H9 (cell line): ENCODE measurements around the gene MRPL28. TPM values are rescaled to one million over a fixed set of nuclear protein-coding genes. Genes with fewer than 3 reads are reported as not detected.

ENCODE experiments used
- DNase-seq: peaks from one replicate; pipeline ENCODE4 v3.0.0-alpha.2; 2017
- H2AFZ ChIP-seq: one replicate; pipeline ENCODE4 v1.6.1; 2013; ENCODE audit warnings: mild to moderate bottlenecking, low read length, control low read depth, moderate library complexity
- H2AK5ac ChIP-seq: 2 replicates; pipeline ENCODE4 v1.6.1; 2013; ENCODE audit warnings: low read length, control low read depth, mixed read lengths; ENCODE audit not compliant: insufficient read length
- H2BK120ac ChIP-seq: one replicate; pipeline ENCODE4 v1.6.1; 2013; ENCODE audit warnings: low read depth, mild to moderate bottlenecking, low read length, control low read depth, inconsistent platforms; ENCODE audit not compliant: poor library complexity, severe bottlenecking
- H2BK12ac ChIP-seq: 2 replicates; pipeline ENCODE4 v1.6.1; 2013; ENCODE audit warnings: low read length, control low read depth, mixed read lengths, low read depth; ENCODE audit not compliant: insufficient read length
- H2BK15ac ChIP-seq: 2 replicates; pipeline ENCODE4 v1.6.1; 2013; ENCODE audit warnings: low read depth, low read length, control low read depth
- H2BK20ac ChIP-seq: one replicate; pipeline ENCODE4 v1.6.1; 2013; ENCODE audit warnings: low read depth, mild to moderate bottlenecking, low read length, control low read depth, inconsistent platforms; ENCODE audit not compliant: poor library complexity, severe bottlenecking
- H2BK5ac ChIP-seq: 2 replicates; pipeline ENCODE4 v1.6.1; 2013; ENCODE audit warnings: low read length, control low read depth, mixed read lengths; ENCODE audit not compliant: insufficient read length
- H3K14ac ChIP-seq: 2 replicates; pipeline ENCODE4 v1.6.1; 2013; ENCODE audit warnings: low read length, control low read depth; ENCODE audit not compliant: insufficient read depth
- H3K18ac ChIP-seq: 2 replicates; pipeline ENCODE4 v1.6.1; 2013; ENCODE audit warnings: low read depth, mild to moderate bottlenecking, mixed read lengths, low read length, control low read depth; ENCODE audit not compliant: insufficient read length
- H3K23ac ChIP-seq: 2 replicates; pipeline ENCODE4 v1.6.1; 2013; ENCODE audit warnings: low read length, control low read depth, mixed read lengths, low read depth; ENCODE audit not compliant: insufficient read length
- H3K23me2 ChIP-seq: 2 replicates; pipeline ENCODE4 v1.6.1; 2013; ENCODE audit warnings: low read depth, mild to moderate bottlenecking, mixed read lengths, low read length, control low read depth; ENCODE audit not compliant: insufficient read length, poor library complexity, severe bottlenecking
- H3K27ac ChIP-seq: 2 replicates; pipeline ENCODE4 v1.5.1; 2013; ENCODE audit warnings: low read length, control low read depth, mixed read lengths, low read depth; ENCODE audit not compliant: insufficient read length
- H3K27me3 ChIP-seq: 2 replicates; pipeline ENCODE4 v1.6.1; 2013; ENCODE audit warnings: low read length, control low read depth, inconsistent platforms; ENCODE audit not compliant: insufficient read depth
- H3K4ac ChIP-seq: 2 replicates; pipeline ENCODE4 v1.6.1; 2013; ENCODE audit warnings: low read depth, mild to moderate bottlenecking, control low read depth, inconsistent platforms, low read length, moderate library complexity
- H3K4me1 ChIP-seq: 2 replicates; pipeline ENCODE4 v1.6.1; 2013; ENCODE audit warnings: low read length, control low read depth, inconsistent platforms; ENCODE audit not compliant: insufficient read depth
- H3K4me2 ChIP-seq: 2 replicates; pipeline ENCODE4 v1.6.1; 2013; ENCODE audit warnings: low read length, control low read depth, mixed read lengths; ENCODE audit not compliant: insufficient read length, insufficient read depth
- H3K56ac ChIP-seq: 2 replicates; pipeline ENCODE4 v1.6.1; 2013; ENCODE audit warnings: low read depth, mild to moderate bottlenecking, mixed read lengths, low read length, control low read depth; ENCODE audit not compliant: insufficient read length
- H3K79me1 ChIP-seq: 2 replicates; pipeline ENCODE4 v1.6.1; 2013; ENCODE audit warnings: low read depth, mild to moderate bottlenecking, moderate library complexity, low read length, control low read depth, inconsistent platforms; ENCODE audit not compliant: insufficient read depth, poor library complexity, severe bottlenecking
- H3K79me2 ChIP-seq: 2 replicates; pipeline ENCODE4 v1.6.1; 2013; ENCODE audit warnings: low read length, control low read depth, inconsistent platforms; ENCODE audit not compliant: insufficient read depth
- H3K9ac ChIP-seq: 2 replicates; pipeline ENCODE4 v1.6.1; 2013; ENCODE audit warnings: low read length, control low read depth, mixed read lengths; ENCODE audit not compliant: insufficient read length; ENCODE audit errors: extremely low read depth
- H3K9me3 ChIP-seq: one replicate; pipeline ENCODE4 v1.6.1; 2013; ENCODE audit warnings: low read depth, low read length, inconsistent platforms; ENCODE audit not compliant: control insufficient read depth
- H3T11ph ChIP-seq: one replicate; pipeline ENCODE4 v1.6.1; 2013; ENCODE audit warnings: mild to moderate bottlenecking, low read length, control low read depth, inconsistent platforms
- H4K20me1 ChIP-seq: one replicate; pipeline ENCODE4 v1.6.1; 2013; ENCODE audit not compliant: control insufficient read depth, insufficient read length, insufficient read depth
- H4K5ac ChIP-seq: 2 replicates; pipeline ENCODE4 v1.6.1; 2013; ENCODE audit warnings: low read depth, mild to moderate bottlenecking, mixed read lengths, low read length, control low read depth; ENCODE audit not compliant: insufficient read length
- H4K8ac ChIP-seq: replicated peaks from 2 replicates; pipeline ENCODE4 v1.6.1; 2013; ENCODE audit warnings: low read length, control low read depth, mixed read lengths, low read depth; ENCODE audit not compliant: insufficient read length
- H4K91ac ChIP-seq: 2 replicates; pipeline ENCODE4 v1.6.1; 2013; ENCODE audit warnings: low read depth, mild to moderate bottlenecking, moderate library complexity, mixed read lengths, low read length, control low read depth; ENCODE audit not compliant: insufficient read length
- H3K27ac Mint-ChIP-seq, 3 experiments: 2 replicates in 2 of 3; 3 replicates in 1 of 3; pipeline ENCODE4 v1.8.0; 2020 to 2021; ENCODE audit warnings: mixed read lengths in 3 of 3, mild to moderate bottlenecking in 1 of 3, moderate library complexity in 1 of 3
- H3K27me3 Mint-ChIP-seq: 2 replicates; pipeline ENCODE4 v1.8.0; 2021; ENCODE audit warnings: low read depth, mild to moderate bottlenecking, moderate library complexity, mixed read lengths
- H3K36me3 Mint-ChIP-seq, 3 experiments: 2 replicates in 2 of 3; 3 replicates in 1 of 3; pipeline ENCODE4 v1.8.0; 2020 to 2021; ENCODE audit warnings: low read depth in 3 of 3, mixed read lengths in 3 of 3; ENCODE audit not compliant: insufficient read depth in 1 of 3
- H3K4me1 Mint-ChIP-seq, 2 experiments: 2 replicates each; pipeline ENCODE4 v1.8.0; 2020; ENCODE audit warnings: mixed read lengths in 2 of 2
- H3K4me3 Mint-ChIP-seq, 2 experiments: 2 replicates in 1 of 2; 3 replicates in 1 of 2; pipeline ENCODE4 v1.8.0; 2020 to 2021; ENCODE audit warnings: mild to moderate bottlenecking in 2 of 2, mixed read lengths in 2 of 2, moderate library complexity in 1 of 2
- H3K9me3 Mint-ChIP-seq, 2 experiments: 2 replicates in 1 of 2; 3 replicates in 1 of 2; pipeline ENCODE4 v1.8.0; 2020; ENCODE audit warnings: mild to moderate bottlenecking in 2 of 2, mixed read lengths in 2 of 2, moderate library complexity in 1 of 2
- CTCF ChIP-seq: fragments of 200-600 bp; sonication (generic); conservative IDR thresholded peaks from 3 replicates; pipeline ENCODE4 v1.8.0; 2021; ENCODE audit warnings: antibody characterized with exemption, mild to moderate bottlenecking
- WGBS: extraction: QIAGEN DNeasy Blood & Tissue Kit; methylation state at CpG from one replicate; pipeline ENCODE4 v1.1.7; 2013; ENCODE audit warnings: missing lambda C conversion rate, low lambda C conversion rate, mixed read lengths; ENCODE audit not compliant: insufficient read length; ENCODE audit errors: extremely low coverage; 5-methylcytosine and 5-hydroxymethylcytosine counted together
- total RNA-seq: library from RNA; stranded (reverse); gene quantifications from 2 replicates; pipeline ENCODE4 v1.2.1, GENCODE V29; 2021

MRPL28 gene
- total RNA-seq, 1 experiment from 2014 or later: 154 TPM

GRCh38 chr16:383326-384051 is 13.2 kb upstream of the MRPL28 start:
- no CpG with 5 or more reads among the region's 33 CpGs for WGBS
- no peak overlapping the region for H3K14ac ChIP-seq
- H4K8ac ChIP-seq: no peak overlapping the region
- H3K4me3 Mint-ChIP-seq: peak overlapping the region; percentile 83 to 91
- no peak overlapping the region for H2BK120ac ChIP-seq
- H2BK20ac ChIP-seq: no peak overlapping the region
- H2BK12ac ChIP-seq: no peak overlapping the region
- no peaks in the 10 kb centered on the region for H3K79me1 ChIP-seq
- H3K18ac ChIP-seq: no peak overlapping the region
- H2AK5ac ChIP-seq: no peak overlapping the region
- no peak overlapping the region for H4K5ac ChIP-seq
- peak overlapping the region; percentile 0 for H3K9ac ChIP-seq
- H3K4me1 Mint-ChIP-seq: peaks cover 37 to 58% of the 10 kb centered on the region in 2 experiments
- no peaks in the 10 kb centered on the region; the same call in 1 of the 2 replicates for H3K79me2 ChIP-seq
- no peak overlapping the region for H2BK5ac ChIP-seq
- H3K27me3 Mint-ChIP-seq: peaks cover 3% of the 10 kb centered on the region; the same call in 1 of the 2 replicates
- H3K27ac Mint-ChIP-seq: peak overlapping the region; percentile 69 to 91 (median 83); a peak in 5 of 7 replicates
- no peaks in the 10 kb centered on the region for H3K9me3 Mint-ChIP-seq
- H3K27ac ChIP-seq: peak overlapping the region; percentile 77
- H3K56ac ChIP-seq: no peak overlapping the region
- no peaks in the 10 kb centered on the region for H3K27me3 ChIP-seq
- no peak overlapping the region for H3K23ac ChIP-seq
- H4K91ac ChIP-seq: no peak overlapping the region
- H3K9me3 ChIP-seq: no peaks in the 10 kb centered on the region
- H3K4me2 ChIP-seq: peak overlapping the region; percentile 71
- H4K20me1 ChIP-seq: no peaks in the 10 kb centered on the region
- H3K4me1 ChIP-seq: no peaks in the 10 kb centered on the region; the same call in 1 of the 2 replicates
- no peak; the same call in 2 of the 3 replicates for TF ChIP-seq CTCF
- peaks cover 9% of the 10 kb centered on the region for H3K23me2 ChIP-seq
- H3K36me3 Mint-ChIP-seq: peaks cover 0 to 12% (median 0%) of the 10 kb centered on the region in 3 experiments; a peak in 3 of 7 replicates
- no peak overlapping the region for H2AFZ ChIP-seq
- H3T11ph ChIP-seq: no peak overlapping the region
- no peak overlapping the region for H2BK15ac ChIP-seq
- H3K4ac ChIP-seq: no peak overlapping the region
- peak; percentile 91 for DNase-seq
